ENCODE measurements around the gene PITPNM1. TPM values are rescaled to one million over a fixed set of nuclear protein-coding genes. Genes with fewer than 3 reads are reported as not detected.

PITPNM1 gene
- total RNA-seq, 1 donor from 2014 or later: 50.8 TPM

DNA sequence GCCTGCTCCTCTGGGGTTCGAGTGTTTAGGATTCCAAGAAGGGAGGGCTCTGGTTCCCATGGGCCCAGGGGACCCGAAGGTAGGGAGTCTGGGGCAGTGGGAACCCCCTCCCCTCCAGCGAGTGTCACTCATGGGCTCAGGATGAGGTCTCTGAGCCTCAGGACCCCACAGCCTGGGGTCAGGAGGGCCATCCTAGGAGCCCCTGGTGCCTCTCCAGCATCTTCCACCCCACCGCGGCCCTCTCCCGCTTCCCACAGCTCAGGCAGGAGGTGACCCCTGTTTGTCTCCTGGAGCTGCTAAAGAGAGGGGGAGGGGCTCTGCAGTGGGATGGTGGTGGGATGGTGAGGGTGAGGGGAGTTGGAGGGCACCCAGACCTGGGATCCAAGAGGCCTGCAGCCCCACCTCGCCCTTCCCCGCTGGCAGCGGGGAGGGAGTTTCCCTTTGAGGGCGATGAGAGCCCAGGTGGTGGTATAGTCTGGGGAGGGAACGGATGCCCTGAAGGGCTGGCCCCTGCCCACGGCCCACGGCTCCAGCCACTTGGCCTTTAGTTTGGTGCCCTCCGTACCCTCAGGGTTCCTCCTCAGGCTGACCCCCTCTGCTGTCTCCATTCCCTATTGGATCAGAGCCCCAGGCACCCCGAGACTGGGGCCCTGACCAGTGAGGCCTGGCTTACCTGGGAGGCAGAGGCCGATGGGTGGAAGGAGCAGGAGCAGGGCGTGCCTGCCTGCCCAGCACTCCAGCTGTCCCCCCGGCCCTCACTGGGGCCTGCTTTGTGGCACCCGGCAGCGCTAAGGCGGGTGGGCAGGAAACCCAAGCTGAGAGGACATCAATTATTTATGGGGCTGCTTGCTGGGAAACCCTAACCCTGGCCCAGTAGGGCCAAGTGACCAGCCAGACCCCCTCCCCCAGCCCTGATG, 51.1 kb downstream of the PITPNM1 start:
- H3K4me3 ChIP-seq (ENCODE audit: low read depth, low read length): no peak overlapping the region
- no peaks in the 10 kb centered on the region for H3K36me3 ChIP-seq (ENCODE audit: control insufficient read depth, insufficient read depth, low read length)
- TF ChIP-seq, protein P1, sequence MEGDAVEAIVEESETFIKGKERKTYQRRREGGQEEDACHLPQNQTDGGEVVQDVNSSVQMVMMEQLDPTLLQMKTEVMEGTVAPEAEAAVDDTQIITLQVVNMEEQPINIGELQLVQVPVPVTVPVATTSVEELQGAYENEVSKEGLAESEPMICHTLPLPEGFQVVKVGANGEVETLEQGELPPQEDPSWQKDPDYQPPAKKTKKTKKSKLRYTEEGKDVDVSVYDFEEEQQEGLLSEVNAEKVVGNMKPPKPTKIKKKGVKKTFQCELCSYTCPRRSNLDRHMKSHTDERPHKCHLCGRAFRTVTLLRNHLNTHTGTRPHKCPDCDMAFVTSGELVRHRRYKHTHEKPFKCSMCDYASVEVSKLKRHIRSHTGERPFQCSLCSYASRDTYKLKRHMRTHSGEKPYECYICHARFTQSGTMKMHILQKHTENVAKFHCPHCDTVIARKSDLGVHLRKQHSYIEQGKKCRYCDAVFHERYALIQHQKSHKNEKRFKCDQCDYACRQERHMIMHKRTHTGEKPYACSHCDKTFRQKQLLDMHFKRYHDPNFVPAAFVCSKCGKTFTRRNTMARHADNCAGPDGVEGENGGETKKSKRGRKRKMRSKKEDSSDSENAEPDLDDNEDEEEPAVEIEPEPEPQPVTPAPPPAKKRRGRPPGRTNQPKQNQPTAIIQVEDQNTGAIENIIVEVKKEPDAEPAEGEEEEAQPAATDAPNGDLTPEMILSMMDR (IDR thresholded peaks at IDR 0.05; ENCODE audit: insufficient read depth, low read length, poor library complexity, severe bottlenecking): no peak
- H3K27me3 ChIP-seq (ENCODE audit: control insufficient read depth, insufficient read depth, low read length): peaks cover 4% of the 10 kb centered on the region
- no peak for DNase-seq (ENCODE audit: low read depth)

DNA sequence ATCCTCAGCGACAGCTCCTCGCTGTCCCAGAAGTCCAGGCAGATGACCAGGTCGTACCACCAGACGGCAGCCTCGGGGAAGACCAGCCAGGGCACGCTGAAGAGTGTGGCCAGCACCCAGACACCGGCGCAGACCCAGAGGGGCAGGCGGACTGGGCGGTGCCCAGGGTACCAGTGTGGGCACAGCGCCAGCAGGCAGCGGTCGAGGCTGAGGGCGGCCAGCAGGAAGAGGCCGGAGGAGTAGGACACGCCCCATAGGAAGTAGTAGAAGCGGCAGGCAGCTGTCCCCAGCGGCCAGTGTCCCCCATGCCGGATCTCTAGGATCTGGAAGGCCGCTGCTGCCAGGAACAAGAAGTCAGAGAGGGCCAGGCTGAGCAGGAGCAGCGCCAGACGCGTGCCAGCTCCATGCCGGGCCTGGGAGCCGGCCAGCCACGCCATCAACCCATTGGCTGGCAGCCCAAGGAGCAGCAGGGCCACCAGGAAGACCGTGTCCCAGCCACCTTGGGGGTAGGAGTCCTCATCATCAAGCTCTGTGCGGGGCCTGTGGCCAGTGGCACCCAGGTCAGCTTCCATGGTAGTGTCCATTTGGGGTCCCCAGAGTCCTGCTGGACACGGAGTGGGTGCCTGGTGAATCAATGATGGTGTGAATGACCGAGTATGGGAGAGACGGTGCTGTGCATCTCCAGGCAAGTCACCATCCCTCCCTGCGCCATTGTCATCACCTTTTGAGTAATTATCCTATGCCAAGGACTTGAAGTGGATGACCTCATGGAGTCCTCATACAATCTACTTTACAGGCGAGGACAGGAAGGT, 52.8 kb downstream of the PITPNM1 start, which contains the start of gene GPR152:
TSS of gene GPR152 (minus strand) at position 589 of the 812 bp plus-strand sequence. CDS start at position 584, 5 bp downstream.
- Histone ChIP-seq H3K4me3 (ENCODE audit: low read depth, low read length) (no peak within 1 kb of the TSS), H3K36me3 (ENCODE audit: control insufficient read depth, insufficient read depth, low read length) (no peaks in the 10 kb centered on the region), H3K27me3 (ENCODE audit: control insufficient read depth, insufficient read depth, low read length) (peaks cover 4% of the 10 kb centered on the region)
- TF ChIP-seq, protein P1 (IDR thresholded peaks at IDR 0.05; ENCODE audit: insufficient read depth, low read length, poor library complexity, severe bottlenecking): no peak
- no peak for DNase-seq (ENCODE audit: low read depth)

DNA sequence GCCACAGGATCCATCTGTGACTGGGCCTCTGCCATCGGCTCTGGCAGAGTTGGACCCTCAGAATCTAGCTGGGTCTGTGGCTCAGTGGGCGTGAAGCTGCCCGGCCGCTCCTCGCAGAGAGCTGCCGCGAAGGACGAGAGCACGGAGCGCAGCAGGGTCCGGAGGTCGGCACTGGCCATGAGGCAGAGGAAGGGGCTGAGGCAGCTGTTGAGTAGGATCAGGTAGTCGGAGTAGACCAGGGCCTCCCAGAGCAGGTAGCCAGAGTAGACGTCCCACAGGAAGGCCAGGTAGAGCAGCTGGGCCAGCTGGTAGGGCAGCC, 53.5 kb downstream of the PITPNM1 start:
- no peak overlapping the region for H3K4me3 ChIP-seq (ENCODE audit: low read depth, low read length)

DNA sequence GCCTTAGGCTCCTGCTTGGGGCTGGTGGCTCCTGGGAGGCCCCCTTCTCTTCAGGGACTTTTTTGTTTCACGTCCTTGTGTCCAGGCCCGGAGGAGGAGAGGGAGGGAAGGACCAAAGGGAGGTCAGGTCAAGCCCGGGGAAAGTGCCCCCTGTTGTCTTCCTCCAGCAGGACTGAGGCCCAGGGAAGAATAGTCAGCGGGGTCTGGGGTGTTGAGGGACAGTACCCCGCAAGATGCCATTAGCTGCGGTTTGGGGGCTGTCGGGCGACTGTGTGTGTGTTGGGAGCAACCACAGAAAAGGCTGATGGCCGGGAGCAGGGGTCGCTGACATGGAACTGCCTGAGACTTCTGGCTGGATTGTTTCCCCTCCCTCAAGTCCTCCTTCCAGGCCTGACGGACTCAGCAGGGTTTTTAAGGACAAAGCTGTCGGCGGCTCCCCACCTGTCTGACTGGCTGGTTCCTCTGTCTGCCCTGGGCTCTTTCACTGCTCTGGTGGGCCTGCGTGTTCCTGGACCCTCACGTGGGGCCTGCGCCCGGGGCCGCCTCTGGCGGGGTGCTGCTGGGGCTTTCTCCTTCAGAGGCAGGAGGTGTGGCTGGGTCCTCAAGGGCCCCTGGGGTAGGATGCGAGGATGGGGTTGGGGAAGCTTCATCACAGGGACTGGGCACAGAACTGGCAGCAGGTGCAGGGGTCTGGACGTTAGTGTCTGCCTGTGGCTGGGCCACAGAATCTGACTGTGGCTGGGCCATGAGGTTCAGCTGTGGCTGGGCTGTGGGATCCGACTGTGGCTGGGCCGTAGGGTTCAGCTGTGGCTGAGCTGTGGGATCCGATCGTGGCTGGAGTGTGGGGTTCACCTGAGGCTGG, 54.1 kb downstream of the PITPNM1 start:
- DNase-seq (ENCODE audit: low read depth): no peak
- TF ChIP-seq, protein P1 (IDR thresholded peaks at IDR 0.05; ENCODE audit: insufficient read depth, low read length, poor library complexity, severe bottlenecking): no peak

More for the DNA sequence above, 53.5 kb downstream of the PITPNM1 start:
- DNase-seq (ENCODE audit: low read depth): no peak
- Histone ChIP-seq H3K36me3 (ENCODE audit: control insufficient read depth, insufficient read depth, low read length) (no peaks in the 10 kb centered on the region), H3K27me3 (ENCODE audit: control insufficient read depth, insufficient read depth, low read length) (peaks cover 4% of the 10 kb centered on the region)
- TF ChIP-seq, protein P1 (IDR thresholded peaks at IDR 0.05; ENCODE audit: insufficient read depth, low read length, poor library complexity, severe bottlenecking): no peak

DNA sequence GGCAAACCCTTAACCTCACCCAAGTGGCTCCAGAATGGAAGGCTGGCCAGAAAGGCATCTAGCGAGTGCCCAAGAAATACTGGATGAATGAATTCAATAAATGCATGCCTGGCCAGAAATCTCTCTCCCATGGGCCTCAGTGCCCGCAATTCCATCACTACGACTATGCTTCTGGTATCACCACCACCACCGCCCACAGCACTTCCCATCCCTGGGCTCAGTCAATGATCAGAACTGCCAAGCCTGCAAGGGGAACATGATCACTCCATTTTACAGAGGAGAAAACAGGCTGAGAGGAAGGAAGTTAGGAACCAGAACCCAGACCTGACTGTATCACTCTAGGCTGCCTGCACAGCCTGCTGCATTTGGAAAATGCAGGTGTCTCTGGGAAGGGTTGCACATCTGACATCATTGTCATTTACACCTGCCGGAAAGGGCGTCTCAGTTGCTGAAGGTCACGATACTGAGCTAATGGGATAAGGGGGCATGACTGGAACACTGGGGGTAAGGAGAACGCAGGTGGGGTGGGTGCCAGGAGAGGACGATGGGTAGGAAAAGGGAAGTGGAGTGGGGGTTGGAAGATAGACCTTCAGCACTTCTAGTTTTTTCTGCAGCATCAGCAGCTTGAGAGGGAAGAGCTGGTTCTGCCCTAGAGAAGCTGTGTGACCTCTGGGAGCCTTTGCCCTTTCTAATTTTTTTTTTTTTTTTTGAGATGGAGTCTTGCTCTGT, 55.9 kb downstream of the PITPNM1 start:
- no peaks in the 10 kb centered on the region for H3K27me3 ChIP-seq (ENCODE audit: control insufficient read depth, insufficient read depth, low read length)
- H3K4me3 ChIP-seq (ENCODE audit: low read depth, low read length): no peak overlapping the region
- no peaks in the 10 kb centered on the region for H3K36me3 ChIP-seq (ENCODE audit: control insufficient read depth, insufficient read depth, low read length)
- TF ChIP-seq, protein P1 (IDR thresholded peaks at IDR 0.05; ENCODE audit: insufficient read depth, low read length, poor library complexity, severe bottlenecking): no peak
- DNase-seq (ENCODE audit: low read depth): no peak

More for the DNA sequence above, 54.1 kb downstream of the PITPNM1 start:
- H3K36me3 ChIP-seq (ENCODE audit: control insufficient read depth, insufficient read depth, low read length): no peaks in the 10 kb centered on the region
- H3K27me3 ChIP-seq (ENCODE audit: control insufficient read depth, insufficient read depth, low read length): peaks cover 3% of the 10 kb centered on the region
- no peak overlapping the region for H3K4me3 ChIP-seq (ENCODE audit: low read depth, low read length)

All from kidney epithelial cell (primary cell).